EH (cell line): ENCODE data around the gene SDK1.

ENCODE experiments used
- DNase-seq: peaks from one replicate; pipeline ENCODE4 v3.0.0-alpha.2; 2015; ENCODE audit warnings: low read depth

SDK1 gene

DNA sequence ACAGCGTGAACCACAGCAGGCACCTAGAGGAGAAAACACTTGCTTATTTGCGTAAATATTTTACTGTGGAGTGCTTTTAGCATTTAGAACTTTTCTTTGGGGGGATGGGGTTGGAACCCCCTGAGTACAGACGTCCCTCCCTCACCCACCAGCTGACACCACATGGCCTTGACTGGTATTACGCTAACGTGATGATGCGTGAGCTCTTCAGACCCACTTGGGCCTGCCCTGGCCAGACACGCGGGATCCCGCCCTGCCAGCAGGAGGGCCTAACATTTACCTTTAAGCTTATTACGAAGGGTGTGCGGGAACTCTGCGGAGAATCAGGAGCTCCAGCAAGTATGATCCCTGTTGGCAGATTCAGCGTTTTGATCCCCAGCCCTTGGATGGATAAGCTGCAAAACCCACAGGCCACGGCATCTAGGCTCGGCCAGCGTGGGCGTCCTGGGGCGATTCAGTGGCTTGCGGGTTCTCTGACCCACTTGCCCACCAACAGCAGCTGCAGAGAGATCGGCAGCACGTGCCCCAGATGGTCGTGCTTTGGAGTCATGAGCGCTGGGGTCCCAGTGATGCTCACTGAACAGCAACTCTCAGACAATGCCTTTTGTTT lies 835.6 kb downstream of the SDK1 start:
- DNase-seq = no peak

GRCh38 chr7:4137552-4137951 lies 836.5 kb downstream of the SDK1 start:
- DNase-seq = no peak

- no peak for DNase-seq
Measured at GRCh38 chr7:4138866-4139265, 837.8 kb downstream of the SDK1 start.

- DNase-seq = no peak
Measured at GRCh38 chr7:4139656-4140625, 838.9 kb downstream of the SDK1 start.

DNA sequence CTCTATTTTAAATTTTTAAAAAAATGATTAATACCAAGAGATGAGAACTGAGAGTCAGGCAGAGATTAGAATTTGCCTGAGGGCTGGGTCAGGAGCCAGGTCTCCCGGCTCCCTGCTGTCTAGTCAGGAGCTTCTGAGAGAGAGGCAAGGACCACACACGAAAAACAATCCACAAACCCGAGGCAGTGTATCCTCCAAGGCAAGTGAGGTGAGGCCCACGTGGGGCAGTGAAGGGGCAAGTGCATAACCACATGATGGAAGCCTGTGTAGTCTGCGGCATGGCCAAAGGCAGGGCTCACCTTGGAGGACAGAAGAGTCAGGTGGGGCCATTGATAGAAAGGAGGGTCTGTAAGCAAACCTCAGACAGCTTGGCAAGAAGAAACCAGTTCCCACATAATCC lies 839.9 kb downstream of the SDK1 start:
- DNase-seq = no peak

- no peak for DNase-seq
Measured at GRCh38 chr7:4143006-4143405, 842.0 kb downstream of the SDK1 start.

DNA sequence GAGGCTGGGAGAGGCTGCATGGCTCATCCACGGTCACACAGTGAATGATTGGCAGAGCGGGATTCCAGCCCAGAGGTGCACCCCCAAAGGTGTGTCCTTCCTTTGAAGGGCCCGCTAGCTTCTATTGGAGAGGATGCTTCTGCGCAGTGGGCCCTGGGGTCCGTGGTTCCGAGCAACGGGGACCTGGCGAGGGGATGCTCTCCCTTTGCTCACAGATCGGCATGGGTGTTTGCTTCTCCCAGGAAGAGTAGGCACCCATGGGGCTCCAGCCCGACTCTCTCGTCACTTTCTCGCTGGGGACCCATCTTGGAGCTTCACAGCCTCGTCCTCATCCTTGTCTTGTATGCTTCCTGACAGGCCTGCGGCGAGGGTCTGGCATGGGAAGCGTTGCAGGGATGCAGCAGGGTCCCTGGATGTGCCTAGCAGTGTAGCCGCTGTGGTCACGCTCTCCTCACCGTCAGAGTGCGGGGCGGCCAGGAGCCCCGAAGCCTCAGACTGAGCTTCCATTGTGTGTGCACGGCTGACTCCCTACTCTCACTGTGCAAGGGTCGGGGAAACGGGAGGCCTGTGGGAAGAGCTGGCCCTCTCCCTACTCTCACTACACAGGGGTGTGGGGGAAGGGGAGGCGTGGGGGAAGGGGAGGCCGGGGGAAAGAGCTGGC lies 842.6 kb downstream of the SDK1 start:
- DNase-seq = no peak

- no peak for DNase-seq
Measured at GRCh38 chr7:4144172-4144701, 843.2 kb downstream of the SDK1 start.

DNA sequence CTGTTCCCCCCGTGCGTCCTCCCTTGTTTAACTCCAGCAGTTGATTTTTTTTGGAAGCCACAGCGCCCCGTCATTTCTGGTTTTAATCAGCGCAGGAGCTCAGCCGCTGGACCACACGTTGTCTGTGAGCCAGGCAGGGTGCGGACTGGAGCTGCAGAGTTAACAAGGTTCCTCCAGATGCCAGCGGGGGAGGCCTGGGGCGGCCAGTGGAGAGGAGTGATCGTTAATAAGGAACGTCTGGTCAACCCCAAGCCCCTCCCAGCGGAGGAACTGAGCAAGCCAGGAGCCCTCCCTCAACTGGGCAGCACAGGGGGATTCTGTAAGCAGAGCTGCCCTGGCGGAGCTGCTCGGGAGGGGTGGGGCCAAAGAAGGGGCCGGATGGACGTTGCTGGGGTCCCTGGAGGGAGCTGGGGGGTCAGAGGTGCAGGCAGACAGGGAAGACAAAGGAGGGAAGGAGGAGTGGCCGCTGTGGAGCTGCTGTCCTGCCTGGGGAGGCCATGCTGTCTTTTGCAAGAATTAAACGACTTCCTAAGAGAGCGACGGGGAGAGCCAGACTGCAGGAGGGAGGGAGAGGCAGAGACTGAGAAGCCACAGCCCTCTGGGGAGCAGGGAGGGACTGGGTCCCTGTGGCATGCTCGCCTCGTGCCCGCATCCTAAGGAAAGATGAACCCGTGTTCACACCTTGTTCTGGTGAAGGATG lies 843.9 kb downstream of the SDK1 start:
- DNase-seq = no peak

- no peak for DNase-seq
Measured at GRCh38 chr7:4145576-4145975, 844.5 kb downstream of the SDK1 start.

- no peak for DNase-seq
Measured at GRCh38 chr7:4147926-4148620, 847.0 kb downstream of the SDK1 start.

DNA sequence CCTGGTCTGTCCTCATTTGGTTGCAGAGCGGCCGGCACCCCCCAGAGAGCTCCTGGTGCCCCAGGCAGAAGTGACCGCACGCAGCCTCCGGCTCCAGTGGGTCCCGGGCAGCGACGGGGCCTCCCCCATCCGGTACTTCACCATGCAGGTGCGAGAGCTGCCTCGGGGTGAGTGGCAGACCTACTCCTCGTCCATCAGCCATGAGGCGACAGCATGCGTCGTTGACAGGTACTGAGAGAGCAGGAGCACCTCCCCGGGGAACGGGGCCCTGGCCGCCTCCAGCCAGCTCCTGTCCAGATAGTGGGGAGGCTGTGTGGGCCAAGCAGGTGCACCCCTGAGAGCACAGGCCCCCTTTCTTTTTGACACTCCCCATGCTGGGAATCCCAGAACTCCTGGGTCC lies 848.2 kb downstream of the SDK1 start:
- DNase-seq = no peak

DNA sequence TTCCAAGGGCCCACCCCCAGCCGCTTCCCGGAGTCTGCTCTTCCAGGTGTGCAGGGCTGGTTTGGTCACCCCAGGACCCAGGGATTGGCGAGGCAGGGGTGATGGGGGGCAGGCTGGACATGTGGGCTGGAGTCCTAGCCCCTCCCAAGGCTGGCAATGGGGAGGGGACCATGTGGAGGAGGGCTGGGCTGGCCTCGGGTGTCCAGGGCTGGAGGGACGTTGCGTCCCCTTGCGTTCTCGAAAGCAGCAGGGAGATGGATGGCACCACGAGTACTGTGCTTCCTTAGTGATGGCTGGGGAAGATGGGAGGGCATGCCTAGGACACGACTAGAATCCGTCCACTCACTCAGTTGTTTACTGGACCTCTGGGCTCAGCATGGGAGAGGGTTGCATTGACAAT lies 848.6 kb downstream of the SDK1 start:
- DNase-seq = no peak

- DNase-seq = no peak
Measured at GRCh38 chr7:4150731-4151130, 849.7 kb downstream of the SDK1 start.

DNA sequence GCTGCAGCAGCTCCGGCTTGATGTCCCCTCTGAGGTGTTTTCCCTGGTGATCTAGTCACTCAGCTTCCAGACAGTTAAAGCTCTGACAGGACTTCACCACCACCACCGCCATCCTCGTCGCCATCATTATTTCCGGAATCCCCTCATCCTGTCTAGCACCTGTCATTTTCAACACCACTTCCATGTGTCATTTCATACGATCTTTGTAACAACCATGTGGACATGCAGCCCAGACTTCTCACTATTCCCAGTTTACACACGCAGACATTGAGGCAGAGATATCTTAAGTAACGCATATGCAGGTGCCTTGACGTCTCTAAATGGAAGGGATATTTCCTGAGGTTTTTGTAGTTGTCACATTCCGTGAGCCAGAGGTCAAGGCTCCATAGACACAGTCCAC lies 850.5 kb downstream of the SDK1 start:
- DNase-seq = no peak

GRCh38 chr7:4151926-4152549 lies 851.0 kb downstream of the SDK1 start:
- no peak for DNase-seq

- DNase-seq = no peak
Measured at GRCh38 chr7:4154882-4155535, 854.0 kb downstream of the SDK1 start.

GRCh38 chr7:4156190-4156589 lies 855.1 kb downstream of the SDK1 start:
- no peak for DNase-seq

- DNase-seq = no peak
Measured at GRCh38 chr7:4157651-4158050, 856.6 kb downstream of the SDK1 start.

DNA sequence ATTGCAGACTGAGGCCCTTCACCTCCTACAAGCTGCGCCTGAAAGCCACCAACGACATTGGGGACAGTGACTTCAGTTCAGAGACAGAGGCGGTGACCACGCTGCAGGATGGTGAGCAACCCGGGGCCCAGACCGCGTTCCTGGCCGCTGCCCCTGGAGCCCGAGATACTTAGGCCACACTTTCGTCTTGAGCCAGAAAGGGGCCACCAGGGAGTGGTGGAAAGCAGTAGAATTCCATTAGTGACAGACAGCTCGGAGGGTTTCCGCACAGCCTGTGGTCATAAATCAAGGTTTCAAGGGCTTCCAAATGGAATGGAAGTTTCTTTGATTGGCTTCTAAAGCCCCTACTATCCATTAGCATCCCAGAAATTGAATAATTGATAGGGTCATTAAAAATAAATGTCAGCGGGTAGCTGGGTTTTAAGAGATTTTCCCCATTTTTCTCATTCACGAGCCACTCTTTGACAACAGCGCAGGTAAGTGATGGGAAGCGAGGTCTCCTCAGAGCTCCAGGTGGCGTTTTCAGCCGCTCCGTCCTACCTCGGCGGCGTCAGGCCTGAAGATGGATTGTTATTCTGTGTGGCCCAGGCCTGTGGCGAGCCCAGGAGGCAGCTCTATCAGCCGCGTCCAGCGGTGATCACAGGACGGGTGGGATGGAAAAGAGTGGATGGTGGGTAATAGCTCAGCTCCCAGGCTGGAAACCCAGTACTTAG lies 857.5 kb downstream of the SDK1 start:
- no peak for DNase-seq
